Mesendoderm (in vitro differentiated cells): Measurements from ENCODE around the gene TIAM1.

Experiments
- DNase-seq: peaks from one replicate; pipeline ENCODE4 v3.0.0; 2013
- H2AK5ac ChIP-seq: 2 replicates; pipeline ENCODE4 v1.6.1; 2013; ENCODE audit warnings: low read length, inconsistent platforms
- H2BK120ac ChIP-seq: 2 replicates; pipeline ENCODE4 v1.6.1; 2013; ENCODE audit warnings: low read depth, mild to moderate bottlenecking, low read length, moderate library complexity, mixed read lengths
- H2BK15ac ChIP-seq: replicated peaks from 2 replicates; pipeline ENCODE4 v1.6.1; 2013; ENCODE audit warnings: low read depth, mild to moderate bottlenecking, moderate library complexity
- H2BK5ac ChIP-seq: 2 replicates; pipeline ENCODE4 v1.6.1; 2013; ENCODE audit warnings: low read length, inconsistent platforms
- H3K18ac ChIP-seq: 2 replicates; pipeline ENCODE4 v1.6.1; 2013; ENCODE audit warnings: mild to moderate bottlenecking, low read length, mixed read lengths
- H3K23ac ChIP-seq: one replicate; pipeline ENCODE4 v1.6.1; 2013; ENCODE audit warnings: low read length
- H3K27ac ChIP-seq: 2 replicates; pipeline ENCODE4 v1.5.1; 2013; ENCODE audit warnings: low read depth, mild to moderate bottlenecking, inconsistent platforms, low read length, moderate library complexity
- H3K27me3 ChIP-seq: 2 replicates; pipeline ENCODE4 v1.6.1; 2013; ENCODE audit warnings: low read length, control low read depth, mild to moderate bottlenecking, inconsistent platforms; ENCODE audit not compliant: insufficient read depth, poor library complexity
- H3K36me3 ChIP-seq: 2 replicates; pipeline ENCODE4 v1.6.1; 2013; ENCODE audit warnings: low read length, inconsistent platforms; ENCODE audit not compliant: control insufficient read depth, insufficient read depth
- H3K4ac ChIP-seq: one replicate; pipeline ENCODE4 v1.6.1; 2013; ENCODE audit warnings: low read depth, mild to moderate bottlenecking, low read length, moderate library complexity
- H3K4me1 ChIP-seq: 2 replicates; pipeline ENCODE4 v1.6.1; 2013; ENCODE audit warnings: low read depth, low read length, inconsistent platforms; ENCODE audit not compliant: control insufficient read depth
- H3K4me2 ChIP-seq: 2 replicates; pipeline ENCODE4 v1.6.1; 2013; ENCODE audit warnings: low read length
- H3K4me3 ChIP-seq: 2 replicates; pipeline ENCODE4 v1.5.1; 2013; ENCODE audit warnings: mild to moderate bottlenecking, low read length
- H3K56ac ChIP-seq: one replicate; pipeline ENCODE4 v1.6.1; 2013; ENCODE audit warnings: low read length
- H3K79me1 ChIP-seq: 2 replicates; pipeline ENCODE4 v1.6.1; 2013; ENCODE audit warnings: low read length, inconsistent platforms
- H3K79me2 ChIP-seq: 2 replicates; pipeline ENCODE4 v1.6.1; 2013; ENCODE audit warnings: mild to moderate bottlenecking, low read length; ENCODE audit not compliant: control insufficient read depth, insufficient read depth
- H3K9ac ChIP-seq: 2 replicates; pipeline ENCODE4 v1.6.1; 2013; ENCODE audit warnings: low read length, inconsistent platforms
- H4K5ac ChIP-seq: one replicate; pipeline ENCODE4 v1.6.1; 2013; ENCODE audit warnings: low read length
- H4K8ac ChIP-seq: one replicate; pipeline ENCODE4 v1.6.1; 2013; ENCODE audit warnings: low read depth, mild to moderate bottlenecking, control low read depth, low read length, moderate library complexity
- WGBS: extraction: QIAGEN DNeasy Blood & Tissue Kit; methylation state at CpG from one replicate; pipeline ENCODE4 v1.1.7; 2013; ENCODE audit warnings: low lambda C conversion rate, missing lambda C conversion rate; ENCODE audit not compliant: insufficient coverage; ENCODE audit errors: extremely low coverage; 5-methylcytosine and 5-hydroxymethylcytosine counted together

TIAM1 gene

GRCh38 chr21:31248598-31248997 is 95.5 kb downstream of the TIAM1 start:
- Histone ChIP-seq H3K27me3 (no peaks in the 10 kb centered on the region), H3K4me2 (no peak overlapping the region), H3K9ac (no peak overlapping the region), H2AK5ac (no peak overlapping the region), H3K18ac (no peak overlapping the region), H3K27ac (no peak overlapping the region), H2BK5ac (no peak overlapping the region), H4K8ac (no peak overlapping the region), H3K79me1 (no peaks in the 10 kb centered on the region), H4K5ac (no peak overlapping the region), H3K36me3 (no peaks in the 10 kb centered on the region), H3K23ac (no peak overlapping the region), H3K4me1 (peaks cover 5% of the 10 kb centered on the region), H2BK15ac (no peak overlapping the region), H3K79me2 (no peaks in the 10 kb centered on the region), H2BK120ac (no peak overlapping the region), H3K4ac (no peak overlapping the region), H3K4me3 (no peak overlapping the region), H3K56ac (no peak overlapping the region)
- peak; percentile 20 for DNase-seq
- WGBS = no CpG with 5 or more reads among the region's 2 CpGs

DNA sequence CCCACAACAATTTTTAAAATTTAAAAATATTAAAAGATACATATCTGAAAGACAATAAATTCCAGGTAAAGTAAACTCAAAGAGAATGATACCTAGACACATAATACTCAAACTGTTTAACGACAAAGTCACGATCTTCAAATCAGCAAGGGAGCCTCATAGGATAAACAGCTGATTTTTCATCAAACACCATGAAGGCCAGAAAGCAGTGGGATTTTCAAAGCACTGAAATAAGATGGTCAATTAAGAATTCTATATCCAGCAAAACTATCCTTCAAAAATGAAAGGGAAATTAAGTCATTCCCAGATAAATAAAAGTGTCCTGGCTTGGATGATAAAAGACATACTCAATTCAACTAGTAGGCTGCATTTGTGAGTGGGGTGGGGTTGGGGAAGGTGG is 100.5 kb downstream of the TIAM1 start:
- H3K27ac ChIP-seq = no peak overlapping the region
- H3K9ac ChIP-seq = no peak overlapping the region
- no peak overlapping the region for H2BK15ac ChIP-seq
- no peak overlapping the region for H3K4ac ChIP-seq
- H2BK120ac ChIP-seq = no peak overlapping the region
- no peak overlapping the region for H4K5ac ChIP-seq
- H3K4me3 ChIP-seq = no peak overlapping the region
- no peak overlapping the region for H3K23ac ChIP-seq
- H3K4me2 ChIP-seq = no peak overlapping the region
- H3K18ac ChIP-seq = no peak overlapping the region
- no CpG with 5 or more reads among the region's 2 CpGs for WGBS
- H3K27me3 ChIP-seq = no peaks in the 10 kb centered on the region
- no peak overlapping the region for H4K8ac ChIP-seq
- H3K36me3 ChIP-seq = no peaks in the 10 kb centered on the region
- H3K56ac ChIP-seq = no peak overlapping the region
- H3K79me2 ChIP-seq = no peaks in the 10 kb centered on the region
- no peaks in the 10 kb centered on the region for H3K4me1 ChIP-seq
- no peak for DNase-seq
- no peak overlapping the region for H2AK5ac ChIP-seq
- H3K79me1 ChIP-seq = peaks cover 2% of the 10 kb centered on the region
- no peak overlapping the region for H2BK5ac ChIP-seq

DNA sequence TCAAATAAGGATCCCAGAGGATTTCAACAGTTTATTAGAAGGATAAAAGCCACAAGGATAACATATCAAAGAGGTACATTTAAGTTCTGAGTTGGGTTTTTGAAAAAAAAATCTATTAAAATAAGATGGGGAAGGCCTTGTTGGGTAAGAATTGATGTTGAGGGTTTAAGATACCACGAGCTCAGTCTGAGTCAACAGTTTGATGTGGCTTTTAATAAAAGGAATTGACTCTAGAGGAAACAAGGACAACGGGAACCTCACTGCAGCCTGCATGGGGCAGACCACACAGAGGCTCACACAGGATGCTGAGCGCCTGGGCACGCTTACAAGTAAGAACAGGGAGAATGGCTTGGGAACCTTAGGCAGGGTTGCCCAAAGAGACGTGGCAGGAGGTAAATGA is 107.5 kb downstream of the TIAM1 start:
- Histone ChIP-seq H3K4me2 (no peak overlapping the region), H3K79me2 (no peaks in the 10 kb centered on the region), H3K27ac (no peak overlapping the region), H3K9ac (no peak overlapping the region), H3K4ac (no peak overlapping the region), H2AK5ac (no peak overlapping the region), H3K79me1 (peaks cover 2% of the 10 kb centered on the region), H2BK120ac (no peak overlapping the region), H3K18ac (no peak overlapping the region), H3K36me3 (no peaks in the 10 kb centered on the region), H4K5ac (no peak overlapping the region), H2BK15ac (no peak overlapping the region), H3K4me3 (no peak overlapping the region), H3K56ac (no peak overlapping the region), H4K8ac (no peak overlapping the region), H3K27me3 (no peaks in the 10 kb centered on the region), H2BK5ac (no peak overlapping the region), H3K23ac (no peak overlapping the region), H3K4me1 (no peaks in the 10 kb centered on the region)
- DNase-seq = no peak
- WGBS = no CpG with 5 or more reads among the region's 5 CpGs

GRCh38 chr21:31235671-31236450 is 108.2 kb downstream of the TIAM1 start:
- H3K56ac ChIP-seq = no peak overlapping the region
- no peak overlapping the region for H3K4me3 ChIP-seq
- H3K4me2 ChIP-seq = no peak overlapping the region
- no CpG with 5 or more reads among the region's 6 CpGs for WGBS
- H3K18ac ChIP-seq = peak overlapping the region; percentile 60
- no peak overlapping the region for H3K4ac ChIP-seq
- no peak overlapping the region for H4K8ac ChIP-seq
- H3K4me1 ChIP-seq = no peaks in the 10 kb centered on the region
- H4K5ac ChIP-seq = no peak overlapping the region
- H3K79me1 ChIP-seq = peaks cover 2% of the 10 kb centered on the region
- H2AK5ac ChIP-seq = no peak overlapping the region
- H3K36me3 ChIP-seq = no peaks in the 10 kb centered on the region
- no peaks in the 10 kb centered on the region for H3K27me3 ChIP-seq
- H3K79me2 ChIP-seq = no peaks in the 10 kb centered on the region
- no peak overlapping the region for H3K9ac ChIP-seq
- no peak overlapping the region for H3K27ac ChIP-seq
- H2BK120ac ChIP-seq = no peak overlapping the region
- no peak overlapping the region for H3K23ac ChIP-seq
- no peak for DNase-seq
- H2BK15ac ChIP-seq = no peak overlapping the region
- H2BK5ac ChIP-seq = no peak overlapping the region

GRCh38 chr21:31234936-31235335 is 109.1 kb downstream of the TIAM1 start:
- WGBS = no CpG with 5 or more reads among the region's 2 CpGs
- DNase-seq = no peak
- no peak overlapping the region for H3K4me2 ChIP-seq

DNA sequence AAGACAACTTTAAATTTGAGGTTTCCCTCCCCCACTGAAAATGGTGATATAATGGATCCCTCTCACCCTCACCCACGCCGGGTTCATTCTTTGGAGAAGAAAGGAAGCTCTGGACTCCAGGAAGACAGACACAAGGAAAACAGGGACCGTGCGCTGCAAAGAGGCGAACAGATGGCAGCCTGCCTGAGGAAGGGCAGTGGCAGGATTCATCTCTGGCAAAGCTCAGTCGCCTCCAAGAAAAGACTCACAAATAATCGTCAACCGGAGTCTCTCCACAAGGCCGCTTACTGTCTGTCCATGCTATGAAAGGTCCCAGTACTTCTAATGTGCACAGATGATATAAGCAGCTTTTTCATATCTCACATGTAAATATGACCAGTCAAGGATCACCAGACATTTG is 110.3 kb downstream of the TIAM1 start:
- Histone ChIP-seq H3K36me3 (no peaks in the 10 kb centered on the region), H3K4me2 (no peak overlapping the region), H3K4me3 (no peak overlapping the region), H3K27me3 (no peaks in the 10 kb centered on the region), H3K56ac (no peak overlapping the region), H2BK120ac (no peak overlapping the region), H3K9ac (no peak overlapping the region), H3K79me2 (no peaks in the 10 kb centered on the region), H4K5ac (no peak overlapping the region), H4K8ac (no peak overlapping the region), H3K18ac (no peak overlapping the region), H3K27ac (no peak overlapping the region), H2BK5ac (no peak overlapping the region), H3K4ac (no peak overlapping the region), H3K23ac (no peak overlapping the region), H3K4me1 (no peaks in the 10 kb centered on the region), H2BK15ac (no peak overlapping the region), H2AK5ac (no peak overlapping the region), H3K79me1 (no peaks in the 10 kb centered on the region)
- no peak for DNase-seq
- WGBS = no CpG with 5 or more reads among the region's 9 CpGs

More at GRCh38 chr21:31234936-31235335, 109.1 kb downstream of the TIAM1 start:
- H3K56ac ChIP-seq = no peak overlapping the region
- H3K4ac ChIP-seq = no peak overlapping the region
- H4K5ac ChIP-seq = no peak overlapping the region
- H2AK5ac ChIP-seq = no peak overlapping the region
- no peak overlapping the region for H2BK15ac ChIP-seq
- H3K36me3 ChIP-seq = no peaks in the 10 kb centered on the region
- no peaks in the 10 kb centered on the region for H3K27me3 ChIP-seq
- H2BK120ac ChIP-seq = no peak overlapping the region
- H3K9ac ChIP-seq = no peak overlapping the region
- no peak overlapping the region for H4K8ac ChIP-seq
- H3K18ac ChIP-seq = no peak overlapping the region
- no peak overlapping the region for H2BK5ac ChIP-seq
- no peak overlapping the region for H3K27ac ChIP-seq
- peaks cover 2% of the 10 kb centered on the region for H3K79me1 ChIP-seq
- no peaks in the 10 kb centered on the region for H3K4me1 ChIP-seq
- no peak overlapping the region for H3K4me3 ChIP-seq
- H3K79me2 ChIP-seq = no peaks in the 10 kb centered on the region
- no peak overlapping the region for H3K23ac ChIP-seq
